Measurements from ENCODE around the gene CBLIF. TPM values are rescaled to one million over a fixed set of nuclear protein-coding genes. Genes with fewer than 3 reads are reported as not detected.
A peak's percentile ranks its signal among the peaks of the same experiment; 100 is the strongest.
"Not testable (repeated sequence)": the region's sequence is repeated elsewhere in the genome, so short reads cannot be mapped to it uniquely, and the experiment has no call there.

Gene CBLIF
- total RNA-seq = 17.9 and 27.1 TPM in 2 replicates
- long read RNA-seq, transcript GIF-201 (9 exons, 1,518 nt) = major isoform, 58 of 102 reads
- long read RNA-seq, partial matches to known transcripts = 20 of 102 reads
- long read RNA-seq, other reads (novel, unspliced or antisense) = 22 of 102 reads

DNA sequence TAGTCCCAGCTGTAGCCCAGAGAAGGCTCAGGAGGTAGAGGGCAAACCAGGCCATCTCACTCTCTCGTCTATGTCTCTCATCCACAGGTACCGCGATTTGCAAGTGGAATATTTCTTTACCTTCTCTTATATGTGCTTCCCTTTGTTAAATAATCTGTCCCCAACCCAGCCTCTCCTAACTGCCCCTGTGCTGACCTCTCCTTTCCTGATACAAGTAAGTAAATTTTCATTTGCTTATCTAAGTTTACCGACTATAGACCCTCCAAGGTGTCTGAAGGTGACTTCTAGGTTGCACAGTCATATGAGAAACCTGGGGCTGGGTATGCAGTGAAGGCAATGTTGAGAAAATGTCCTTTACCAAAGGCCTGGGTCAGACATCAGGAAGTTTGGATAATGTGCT, at the start of gene CBLIF:
CBLIF (minus strand) TSS at position 101 of the 400 bp plus-strand sequence; CDS start at position 55, 46 bp downstream.
- H3K27me3 Mint-ChIP-seq = no peaks in the 10 kb centered on the region
- H3K9me3 Mint-ChIP-seq (ENCODE audit: low read depth) = peaks cover 7% of the 10 kb centered on the region
- H3K36me3 Mint-ChIP-seq (ENCODE audit: insufficient read depth) = peaks cover 2% of the 10 kb centered on the region
- H3K4me1 Mint-ChIP-seq (ENCODE audit: low read depth) = peaks cover 40% of the 10 kb centered on the region
- H3K27ac Mint-ChIP-seq = peak within 1 kb of the TSS; percentile 89
- TF ChIP-seq, protein P1, sequence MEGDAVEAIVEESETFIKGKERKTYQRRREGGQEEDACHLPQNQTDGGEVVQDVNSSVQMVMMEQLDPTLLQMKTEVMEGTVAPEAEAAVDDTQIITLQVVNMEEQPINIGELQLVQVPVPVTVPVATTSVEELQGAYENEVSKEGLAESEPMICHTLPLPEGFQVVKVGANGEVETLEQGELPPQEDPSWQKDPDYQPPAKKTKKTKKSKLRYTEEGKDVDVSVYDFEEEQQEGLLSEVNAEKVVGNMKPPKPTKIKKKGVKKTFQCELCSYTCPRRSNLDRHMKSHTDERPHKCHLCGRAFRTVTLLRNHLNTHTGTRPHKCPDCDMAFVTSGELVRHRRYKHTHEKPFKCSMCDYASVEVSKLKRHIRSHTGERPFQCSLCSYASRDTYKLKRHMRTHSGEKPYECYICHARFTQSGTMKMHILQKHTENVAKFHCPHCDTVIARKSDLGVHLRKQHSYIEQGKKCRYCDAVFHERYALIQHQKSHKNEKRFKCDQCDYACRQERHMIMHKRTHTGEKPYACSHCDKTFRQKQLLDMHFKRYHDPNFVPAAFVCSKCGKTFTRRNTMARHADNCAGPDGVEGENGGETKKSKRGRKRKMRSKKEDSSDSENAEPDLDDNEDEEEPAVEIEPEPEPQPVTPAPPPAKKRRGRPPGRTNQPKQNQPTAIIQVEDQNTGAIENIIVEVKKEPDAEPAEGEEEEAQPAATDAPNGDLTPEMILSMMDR (IDR thresholded peaks at IDR 0.05; ENCODE audit: unreplicated experiment) = no peak
- DNase-seq (ENCODE audit: low spot score, unreplicated experiment) = no peak
- H3K4me3 Mint-ChIP-seq (ENCODE audit: low read depth) = peak within 1 kb of the TSS; percentile 30

DNA sequence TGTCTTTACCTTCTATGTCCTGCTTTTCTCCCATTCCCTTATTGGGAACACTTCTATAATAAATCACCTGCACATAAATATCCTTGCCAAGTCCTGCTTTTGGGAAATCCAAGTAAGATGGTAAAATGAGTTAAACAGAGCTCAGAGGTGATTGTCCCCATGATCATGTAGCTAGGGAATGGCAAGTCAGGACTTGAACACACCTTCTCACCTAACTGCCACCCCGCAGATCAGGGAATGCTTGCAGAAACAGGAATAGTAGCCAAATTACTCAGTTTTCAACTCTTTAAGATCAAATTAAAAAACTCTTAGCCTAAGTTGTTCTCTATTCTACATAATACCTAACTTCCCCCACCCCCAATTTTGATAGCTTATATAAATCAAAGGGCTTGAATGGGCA, 49.3 kb upstream of the CBLIF start:
- Mint-ChIP-seq H3K36me3 (ENCODE audit: insufficient read depth) (peaks cover 5% of the 10 kb centered on the region), H3K4me3 (ENCODE audit: low read depth) (no peak overlapping the region), H3K9me3 (ENCODE audit: low read depth) (peaks cover 21% of the 10 kb centered on the region), H3K27ac (no peak overlapping the region), H3K27me3 (no peaks in the 10 kb centered on the region), H3K4me1 (ENCODE audit: low read depth) (peaks cover 10% of the 10 kb centered on the region)
- DNase-seq (ENCODE audit: low spot score, unreplicated experiment) = no peak
- TF ChIP-seq, protein P1 (IDR thresholded peaks at IDR 0.05; ENCODE audit: unreplicated experiment) = no peak

DNA sequence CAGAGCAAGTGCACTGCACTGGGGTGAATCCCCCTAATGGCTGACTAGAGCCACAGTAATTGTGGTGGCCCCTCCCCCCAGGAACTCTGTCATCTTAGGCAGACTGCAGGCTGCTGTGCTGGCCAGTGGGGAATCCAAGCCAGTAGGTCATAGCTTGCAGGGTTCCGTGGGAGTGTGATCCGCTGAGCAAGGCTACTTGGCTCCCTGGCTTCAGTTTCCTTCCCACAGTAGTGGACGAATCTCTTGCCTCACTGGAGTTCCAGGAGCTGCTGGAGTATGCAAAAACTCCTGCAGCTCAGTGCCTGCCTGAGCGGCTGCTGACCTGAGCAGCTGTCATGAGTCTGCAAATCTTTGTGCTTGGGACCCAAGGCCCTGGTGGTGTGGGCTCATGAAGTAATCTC, 46.5 kb upstream of the CBLIF start:
- Mint-ChIP-seq H3K36me3 (ENCODE audit: insufficient read depth) (peaks cover 23% of the 10 kb centered on the region), H3K4me3 (ENCODE audit: low read depth) (no peak overlapping the region), H3K9me3 (ENCODE audit: low read depth) (peaks cover 40% of the 10 kb centered on the region), H3K27me3 (no peaks in the 10 kb centered on the region), H3K27ac (no peak overlapping the region), H3K4me1 (ENCODE audit: low read depth) (peaks cover 10% of the 10 kb centered on the region)
- no peak for DNase-seq (ENCODE audit: low spot score, unreplicated experiment)
- TF ChIP-seq, protein P1 (IDR thresholded peaks at IDR 0.05; ENCODE audit: unreplicated experiment) = no peak

DNA sequence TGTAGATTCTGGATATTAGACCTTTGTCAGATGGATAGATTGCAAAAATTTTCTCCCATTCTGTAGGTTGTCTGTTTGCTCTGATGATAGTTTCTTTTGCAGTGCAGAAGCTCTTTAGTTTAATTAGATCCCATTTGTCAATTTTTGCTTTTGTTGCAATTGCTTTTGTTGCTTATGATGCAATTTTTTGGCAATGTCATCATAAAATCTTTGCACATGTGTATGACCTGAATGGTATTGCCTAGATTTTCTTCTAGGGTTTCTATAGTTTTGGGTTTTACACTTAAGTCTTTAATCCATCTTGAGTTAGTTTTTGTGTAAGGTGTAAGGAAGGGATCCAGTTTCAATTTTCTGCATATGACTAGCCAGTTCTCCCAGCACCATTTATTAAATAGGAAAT, 41.9 kb upstream of the CBLIF start:
- H3K27me3 Mint-ChIP-seq; H3K4me3 Mint-ChIP-seq (ENCODE audit: low read depth); DNase-seq (ENCODE audit: low spot score, unreplicated experiment); H3K27ac Mint-ChIP-seq: not testable (repeated sequence)
- Mint-ChIP-seq H3K4me1 (ENCODE audit: low read depth) (peaks cover 15% of the 10 kb centered on the region), H3K36me3 (ENCODE audit: insufficient read depth) (peaks cover 25% of the 10 kb centered on the region), H3K9me3 (ENCODE audit: low read depth) (peaks cover 52% of the 10 kb centered on the region)

- TF ChIP-seq, protein P1 (IDR thresholded peaks at IDR 0.05; ENCODE audit: unreplicated experiment) = no peak
- H3K27me3 Mint-ChIP-seq = no peaks in the 10 kb centered on the region
- H3K9me3 Mint-ChIP-seq (ENCODE audit: low read depth) = peaks cover 28% of the 10 kb centered on the region
- H3K36me3 Mint-ChIP-seq (ENCODE audit: insufficient read depth) = peaks cover 12% of the 10 kb centered on the region
- H3K4me1 Mint-ChIP-seq (ENCODE audit: low read depth) = peaks cover 18% of the 10 kb centered on the region
- no peak overlapping the region for H3K27ac Mint-ChIP-seq
- no peak for DNase-seq (ENCODE audit: low spot score, unreplicated experiment)
- H3K4me3 Mint-ChIP-seq (ENCODE audit: low read depth) = no peak overlapping the region
Observed at GRCh38 chr11:59883597-59883996, 38.3 kb upstream of the CBLIF start.

DNA sequence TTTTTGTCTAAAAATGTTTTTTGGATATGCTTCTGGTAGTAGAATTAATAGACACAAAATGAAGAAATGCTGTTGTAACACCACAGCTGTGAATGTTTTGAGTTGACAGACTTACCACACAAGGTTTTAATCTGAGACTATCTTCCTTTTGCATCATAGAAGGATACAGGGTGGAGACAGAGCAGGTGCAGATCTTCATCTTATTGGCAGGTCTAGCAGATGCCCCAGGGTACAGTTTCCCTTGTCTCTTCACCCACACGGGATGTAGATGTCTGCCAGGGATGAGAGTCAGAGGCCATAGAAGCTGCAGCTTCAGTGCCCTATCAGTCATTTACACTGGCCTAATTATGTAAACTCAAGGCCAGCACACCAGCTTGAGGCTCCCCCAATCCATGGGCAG, 34.3 kb upstream of the CBLIF start:
- Mint-ChIP-seq H3K9me3 (ENCODE audit: low read depth) (no peaks in the 10 kb centered on the region), H3K27ac (no peak overlapping the region), H3K4me1 (ENCODE audit: low read depth) (peaks cover 46% of the 10 kb centered on the region), H3K4me3 (ENCODE audit: low read depth) (no peak overlapping the region), H3K36me3 (ENCODE audit: insufficient read depth) (no peaks in the 10 kb centered on the region), H3K27me3 (no peaks in the 10 kb centered on the region)
- TF ChIP-seq, protein P1 (IDR thresholded peaks at IDR 0.05; ENCODE audit: unreplicated experiment) = no peak
- no peak for DNase-seq (ENCODE audit: low spot score, unreplicated experiment)
